Measurements from ENCODE around the gene GSK3B. TPM values are rescaled to one million over a fixed set of nuclear protein-coding genes. Genes with fewer than 3 reads are reported as not detected.

Gene GSK3B
- total RNA-seq, 6 experiments from 2014 or later = 14.4 to 19.4 (median 18.4) TPM

DNA sequence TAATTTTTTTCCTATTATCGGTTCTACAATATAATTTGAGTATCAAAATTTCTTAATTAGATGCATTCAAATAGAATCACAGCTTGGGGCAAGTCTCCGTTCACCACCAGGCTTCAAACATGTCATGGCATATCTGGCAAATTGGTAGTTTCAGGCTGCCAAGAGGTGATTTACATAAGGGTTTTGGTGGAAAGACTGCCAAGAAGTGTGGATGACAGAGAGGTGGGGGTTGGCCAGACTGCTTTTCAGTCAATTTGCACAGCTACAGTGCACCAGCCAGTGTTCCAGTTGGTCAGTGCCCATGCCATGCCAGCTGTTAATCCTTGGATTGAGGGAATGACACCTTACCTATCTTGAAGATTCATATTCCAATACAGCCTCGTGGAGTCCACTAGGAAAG, 8.4 kb upstream of the GSK3B start:
- Histone ChIP-seq H3K27me3 (no peaks in the 10 kb centered on the region), H3K36me3 (no peaks in the 10 kb centered on the region), H3K4me1 (peaks cover 0 to 14% (median 0%) of the 10 kb centered on the region in 4 donors), H3K4me3 (no peak overlapping the region), H3K9me3 (no peaks in the 10 kb centered on the region), H3K27ac (peak overlapping the region in 1 of 3 donors; percentile 41)
- peak in 1 of 3 donors; percentile 68 for DNase-seq
- intact Hi-C loops (cut with DNase I) = no loop called here
- TF ChIP-seq POLR2A (IDR thresholded peaks at IDR 0.05) = no peak
- TF ChIP-seq, protein P1, sequence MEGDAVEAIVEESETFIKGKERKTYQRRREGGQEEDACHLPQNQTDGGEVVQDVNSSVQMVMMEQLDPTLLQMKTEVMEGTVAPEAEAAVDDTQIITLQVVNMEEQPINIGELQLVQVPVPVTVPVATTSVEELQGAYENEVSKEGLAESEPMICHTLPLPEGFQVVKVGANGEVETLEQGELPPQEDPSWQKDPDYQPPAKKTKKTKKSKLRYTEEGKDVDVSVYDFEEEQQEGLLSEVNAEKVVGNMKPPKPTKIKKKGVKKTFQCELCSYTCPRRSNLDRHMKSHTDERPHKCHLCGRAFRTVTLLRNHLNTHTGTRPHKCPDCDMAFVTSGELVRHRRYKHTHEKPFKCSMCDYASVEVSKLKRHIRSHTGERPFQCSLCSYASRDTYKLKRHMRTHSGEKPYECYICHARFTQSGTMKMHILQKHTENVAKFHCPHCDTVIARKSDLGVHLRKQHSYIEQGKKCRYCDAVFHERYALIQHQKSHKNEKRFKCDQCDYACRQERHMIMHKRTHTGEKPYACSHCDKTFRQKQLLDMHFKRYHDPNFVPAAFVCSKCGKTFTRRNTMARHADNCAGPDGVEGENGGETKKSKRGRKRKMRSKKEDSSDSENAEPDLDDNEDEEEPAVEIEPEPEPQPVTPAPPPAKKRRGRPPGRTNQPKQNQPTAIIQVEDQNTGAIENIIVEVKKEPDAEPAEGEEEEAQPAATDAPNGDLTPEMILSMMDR (IDR thresholded peaks at IDR 0.05) = no peak
- ATAC-seq = peak; percentile 95 to 99 (median 98)
- 64% methylated on average over 3 of the region's 3 CpGs for WGBS (ENCODE audit: insufficient coverage, low coverage, low lambda C conversion rate, missing lambda C conversion rate)

DNA sequence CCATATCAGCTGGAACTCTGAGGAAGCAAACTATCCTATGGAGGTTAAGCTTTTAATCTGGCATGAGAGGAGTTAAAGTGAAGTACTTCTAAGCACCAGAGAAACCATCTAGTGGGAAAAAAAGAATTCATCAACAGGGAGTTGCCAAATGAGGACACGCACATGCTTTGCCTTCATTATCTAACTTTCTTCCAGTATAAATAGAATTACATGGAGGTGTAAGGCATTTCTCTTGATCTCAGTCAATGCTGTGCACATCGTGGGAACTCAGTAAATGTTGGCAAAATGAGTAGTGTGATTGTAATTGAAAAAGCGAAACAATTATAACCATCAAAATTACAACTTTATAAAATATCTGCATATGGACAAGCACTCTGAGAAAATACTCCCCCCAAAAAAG, 8.0 kb upstream of the GSK3B start:
- ATAC-seq (no peak), DNase-seq (no peak)
- Histone ChIP-seq H3K9me3 (no peaks in the 10 kb centered on the region), H3K27me3 (no peaks in the 10 kb centered on the region), H3K4me3 (no peak overlapping the region), H3K27ac (peak overlapping the region in 1 of 3 donors; percentile 41), H3K4me1 (peaks cover 0 to 14% (median 0%) of the 10 kb centered on the region in 4 donors), H3K36me3 (no peaks in the 10 kb centered on the region)
- WGBS (ENCODE audit: insufficient coverage, low coverage, low lambda C conversion rate, missing lambda C conversion rate) = 50% methylated on average over 3 of the region's 3 CpGs
- intact Hi-C loops (cut with DNase I) = no loop called here
- TF ChIP-seq, protein P1 (IDR thresholded peaks at IDR 0.05) = no peak
- no peak for TF ChIP-seq POLR2A (IDR thresholded peaks at IDR 0.05)

DNA sequence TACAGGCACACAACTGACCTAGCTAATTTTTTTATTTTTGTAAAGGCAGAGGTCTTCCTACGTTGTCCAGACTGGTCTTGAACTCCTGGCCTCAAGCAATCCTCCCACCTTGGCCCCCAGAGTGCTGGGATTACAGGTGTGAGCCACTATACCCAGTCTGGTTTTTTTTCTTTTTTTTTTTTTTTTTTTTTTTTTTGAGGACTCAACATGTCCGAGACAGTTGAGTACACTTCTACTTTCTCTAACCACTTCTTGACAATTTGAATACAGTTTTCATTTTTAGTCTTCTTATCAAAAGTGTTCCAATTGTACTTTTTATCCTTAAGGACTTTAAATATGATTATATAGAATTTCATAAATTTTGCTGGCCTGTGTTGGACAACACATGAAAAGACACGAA, 7.4 kb upstream of the GSK3B start:
- no peak for DNase-seq
- Histone ChIP-seq H3K36me3 (no peaks in the 10 kb centered on the region), H3K27me3 (no peaks in the 10 kb centered on the region), H3K4me3 (no peak overlapping the region), H3K27ac (no peak overlapping the region), H3K4me1 (peaks cover 0 to 18% (median 0%) of the 10 kb centered on the region in 4 donors), H3K9me3 (no peaks in the 10 kb centered on the region)
- 84% methylated on average over 3 of the region's 3 CpGs for WGBS (ENCODE audit: insufficient coverage, low coverage, low lambda C conversion rate, missing lambda C conversion rate)
- ATAC-seq = no peak
- TF ChIP-seq POLR2A (IDR thresholded peaks at IDR 0.05) = no peak
- TF ChIP-seq, protein P1 (IDR thresholded peaks at IDR 0.05) = no peak
- intact Hi-C loops (cut with DNase I) = no loop called here

DNA sequence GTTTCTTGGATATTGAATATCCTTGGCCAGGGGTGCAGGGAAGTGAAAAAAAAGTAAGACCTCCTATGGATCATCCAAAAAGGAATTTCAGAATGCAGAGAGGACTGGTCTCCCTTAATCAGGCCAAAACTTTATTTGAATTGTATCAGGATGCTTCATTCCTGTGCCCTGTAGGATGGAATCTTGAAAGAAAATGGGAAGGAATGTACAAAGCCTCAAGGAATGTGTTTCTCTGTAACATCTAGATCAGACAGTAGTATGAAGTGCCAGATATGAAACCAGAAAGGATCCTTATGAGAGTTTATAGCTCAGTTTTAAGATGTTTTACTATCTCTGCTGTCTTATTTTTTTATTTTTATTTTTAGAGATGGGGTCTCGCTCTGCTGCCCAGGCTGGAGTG, 6.5 kb upstream of the GSK3B start:
- peaks cover 0 to 25% (median 2%) of the 10 kb centered on the region in 4 donors for H3K4me1 ChIP-seq
- H3K36me3 ChIP-seq = no peaks in the 10 kb centered on the region
- ATAC-seq (no peak), DNase-seq (no peak)
- no peak for TF ChIP-seq POLR2A (IDR thresholded peaks at IDR 0.05)
- TF ChIP-seq, protein P1 (IDR thresholded peaks at IDR 0.05) = no peak
- intact Hi-C loops (cut with DNase I) = no loop called here
- H3K27ac ChIP-seq = no peak overlapping the region
- no peaks in the 10 kb centered on the region for H3K27me3 ChIP-seq
- 86% methylated on average over 1 of the region's 1 CpG for WGBS (ENCODE audit: insufficient coverage, low coverage, low lambda C conversion rate, missing lambda C conversion rate)
- H3K4me3 ChIP-seq = no peak overlapping the region
- no peaks in the 10 kb centered on the region for H3K9me3 ChIP-seq

DNA sequence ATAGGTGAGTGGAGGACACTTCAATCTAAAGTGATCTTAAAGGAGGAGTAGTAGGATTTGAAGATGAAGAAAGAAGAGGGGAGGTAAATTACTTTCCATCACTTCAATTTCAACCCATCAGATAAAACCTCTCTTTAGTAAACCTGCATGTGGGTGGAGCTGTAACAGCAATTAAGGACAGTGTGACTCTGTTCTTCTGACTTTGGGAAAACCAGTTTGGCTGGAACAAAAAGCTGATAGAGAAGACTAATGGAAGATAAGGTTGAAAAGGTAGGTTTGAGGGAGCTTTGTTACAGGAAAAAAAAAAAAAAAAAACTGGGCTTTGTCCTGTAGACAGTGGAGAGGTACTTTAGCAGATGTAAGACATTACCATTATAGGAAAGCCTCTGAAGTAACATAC, 4.5 kb upstream of the GSK3B start:
- H3K4me1 ChIP-seq = peaks cover 0 to 25% (median 2%) of the 10 kb centered on the region in 4 donors
- ATAC-seq (no peak), DNase-seq (no peak)
- no peak for TF ChIP-seq POLR2A (IDR thresholded peaks at IDR 0.05)
- TF ChIP-seq, protein P1 (IDR thresholded peaks at IDR 0.05) = no peak
- H3K9me3 ChIP-seq = no peaks in the 10 kb centered on the region
- H3K36me3 ChIP-seq = no peaks in the 10 kb centered on the region
- intact Hi-C loops (cut with DNase I) = no loop called here
- H3K27ac ChIP-seq = no peak overlapping the region
- no peak overlapping the region for H3K4me3 ChIP-seq
- no peaks in the 10 kb centered on the region for H3K27me3 ChIP-seq
